Endometrium (tissue), 2 donors: ENCODE measurements around the gene CNBP.
"Not testable (repeated sequence)": the region's sequence is repeated elsewhere in the genome, so short reads cannot be mapped to it uniquely, and the experiment has no call there.

Experiments
- FAIRE-seq: peaks from 2 replicates; lab custom pipeline; 2012; peaks lifted over from hg19 to GRCh38; lab: Jason Lieb, UNC
- donor health status: control.
- donor health status: control.

The CNBP gene

GRCh38 chr3:129183569-129184395 lies at the start of gene CNBP:
TSS of gene CNBP (minus strand) at chr3:129183896. CDS start at chr3:129171757, 12,139 bp downstream.
- FAIRE-seq = no peak

GRCh38 chr3:129231331-129232119 lies 47.8 kb upstream of the CNBP start:
- no peak for FAIRE-seq

GRCh38 chr3:129230311-129231019 lies 46.8 kb upstream of the CNBP start:
- FAIRE-seq = no peak

GRCh38 chr3:129228891-129229585 lies 45.3 kb upstream of the CNBP start:
- FAIRE-seq = no peak

- FAIRE-seq = no peak
Observed at GRCh38 chr3:129226374-129226773, 42.7 kb upstream of the CNBP start.

- FAIRE-seq = no peak
Observed at GRCh38 chr3:129224984-129225393, 41.3 kb upstream of the CNBP start.

- FAIRE-seq = not testable (repeated sequence)
Observed at GRCh38 chr3:129224387-129224786, 40.7 kb upstream of the CNBP start.

GRCh38 chr3:129218742-129219141 lies 35.0 kb upstream of the CNBP start:
- no peak for FAIRE-seq

GRCh38 chr3:129213238-129213637 lies 29.5 kb upstream of the CNBP start:
- FAIRE-seq = no peak

GRCh38 chr3:129211772-129212171 lies 28.1 kb upstream of the CNBP start:
- FAIRE-seq = no peak

- FAIRE-seq = no peak
Observed at GRCh38 chr3:129211345-129211744, 27.6 kb upstream of the CNBP start.

GRCh38 chr3:129207479-129207878 lies 23.8 kb upstream of the CNBP start:
- FAIRE-seq = peak; percentile 15

- FAIRE-seq = no peak
Observed at GRCh38 chr3:129205109-129205832, 21.6 kb upstream of the CNBP start.

- FAIRE-seq = no peak
Observed at GRCh38 chr3:129204473-129204872, 20.8 kb upstream of the CNBP start.

GRCh38 chr3:129199366-129199765 lies 15.7 kb upstream of the CNBP start:
- FAIRE-seq = no peak

- FAIRE-seq = no peak
Observed at GRCh38 chr3:129197321-129197720, 13.6 kb upstream of the CNBP start.

GRCh38 chr3:129196601-129197000 lies 12.9 kb upstream of the CNBP start:
- no peak for FAIRE-seq

GRCh38 chr3:129195731-129196256 lies 12.1 kb upstream of the CNBP start:
- FAIRE-seq = no peak

GRCh38 chr3:129189793-129190192 lies 6.1 kb upstream of the CNBP start:
- FAIRE-seq = not testable (repeated sequence)

- FAIRE-seq = no peak
Observed at GRCh38 chr3:129187857-129188256, 4.2 kb upstream of the CNBP start.

- no peak for FAIRE-seq
Observed at GRCh38 chr3:129185783-129186182, 2.1 kb upstream of the CNBP start.
